Ascending aorta (tissue), 2 donors: ENCODE data around the gene CEP78. TPM values are rescaled to one million over a fixed set of nuclear protein-coding genes. Genes with fewer than 3 reads are reported as not detected.
A peak's percentile ranks its signal among the peaks of the same experiment; 100 is the strongest.

Experiments used
- DNase-seq, 2 donors: peaks; one replicate each; pipeline ENCODE4 v3.0.0-alpha.2; 2019; ENCODE audit warnings: low spot score in 2 of 2
- H3K27ac ChIP-seq, 2 donors: fragments of 200-600 bp; sonication (generic); one replicate each; pipeline ENCODE4 v1.5.1; 2016 to 2017; ENCODE audit warnings: mild to moderate bottlenecking in 1 of 2
- H3K27me3 ChIP-seq: fragments of 200-600 bp; sonication (generic); one replicate; pipeline ENCODE4 v1.5.1; 2017
- H3K36me3 ChIP-seq, 2 donors: fragments of 200-600 bp; sonication (generic); one replicate each; pipeline ENCODE4 v1.5.1; 2016
- H3K4me1 ChIP-seq, 2 donors: fragments of 200-600 bp; sonication (generic); one replicate each; pipeline ENCODE4 v1.5.1; 2016 to 2017; ENCODE audit warnings: mild to moderate bottlenecking in 1 of 2
- H3K4me3 ChIP-seq, 2 donors: fragments of 200-600 bp; sonication (generic); one replicate each; pipeline ENCODE4 v1.5.1; 2016 to 2017; ENCODE audit warnings: mild to moderate bottlenecking in 1 of 2
- H3K9me3 ChIP-seq, 2 donors: fragments of 200-600 bp; sonication (generic); one replicate each; pipeline ENCODE4 v1.5.1; 2016
- CTCF ChIP-seq, 3 experiments: fragments of 200-600 bp in 2 of 3; fragments of 450-650 bp in 1 of 3; sonication (generic) in 2 of 3; IDR thresholded peaks; one replicate each; pipeline ENCODE4 v1.5.1; 2016 to 2019; ENCODE audit warnings: antibody characterized with exemption in 3 of 3, mild to moderate bottlenecking in 1 of 3, moderate library complexity in 1 of 3
- intact Hi-C: fragments of 100-400 bp; cut with DNase I; formaldehyde crosslinking; loops from one replicate; pipeline ENCODE4 v1.15.1; 2023
- total RNA-seq: library from RNA; depleted of rRNA; stranded (reverse); fragments of >200 nt; gene quantifications from one replicate; pipeline ENCODE4 v1.1.0, GENCODE V29; 2016

The CEP78 gene
- total RNA-seq, 1 donor from 2014 or later: 19.8 TPM

DNA sequence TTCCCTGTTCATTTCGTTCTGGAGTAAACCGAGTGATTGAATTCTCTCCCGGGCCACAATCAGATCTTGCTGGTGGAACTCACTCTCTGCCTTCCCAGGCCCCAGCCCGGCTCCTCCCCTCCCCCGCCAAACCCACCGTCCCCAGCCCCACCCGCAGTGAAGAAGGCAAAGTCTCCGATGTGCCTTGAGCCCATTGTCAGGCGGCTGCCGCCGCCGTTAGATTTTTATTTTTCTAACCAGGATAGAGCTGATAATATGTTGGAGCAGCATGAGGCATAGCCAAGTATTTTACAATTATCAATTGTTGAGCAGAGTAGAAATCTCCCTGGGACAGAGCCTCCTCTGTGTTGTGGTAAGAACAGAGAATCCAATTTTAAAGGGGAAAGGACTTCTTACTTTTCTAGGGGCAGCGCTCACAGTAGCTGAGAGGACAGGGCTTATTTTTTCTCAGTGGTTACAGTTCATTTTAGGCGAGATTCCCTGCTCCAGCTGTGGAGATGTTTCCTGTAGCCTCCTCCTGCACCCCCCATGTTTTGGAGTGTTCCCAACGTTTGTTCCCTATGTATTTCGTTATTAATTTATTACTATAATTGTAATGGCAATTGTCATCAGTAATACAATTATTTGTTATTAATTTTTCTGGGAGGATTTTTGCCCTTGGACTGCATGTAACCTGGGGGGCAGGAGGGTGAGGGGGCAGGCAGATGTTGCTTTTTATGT is 62.3 kb downstream of the CEP78 start:
- H3K4me3 ChIP-seq: peak overlapping the region; percentile 57 to 76
- no peak for TF ChIP-seq CTCF (IDR thresholded peaks at IDR 0.05)
- H3K9me3 ChIP-seq: no peaks in the 10 kb centered on the region
- H3K27ac ChIP-seq: no peak overlapping the region
- no peak for DNase-seq
- H3K36me3 ChIP-seq: no peaks in the 10 kb centered on the region
- no peaks in the 10 kb centered on the region for H3K27me3 ChIP-seq
- intact Hi-C loops: no loop called here
- peaks cover 4 to 9% of the 10 kb centered on the region in 2 donors for H3K4me1 ChIP-seq

- DNase-seq: no peak
- no peaks in the 10 kb centered on the region for H3K27me3 ChIP-seq
- no peak overlapping the region for H3K4me3 ChIP-seq
- intact Hi-C loops: no loop called here
- no peak overlapping the region for H3K27ac ChIP-seq
- no peaks in the 10 kb centered on the region for H3K9me3 ChIP-seq
- TF ChIP-seq CTCF (IDR thresholded peaks at IDR 0.05): no peak
- no peaks in the 10 kb centered on the region for H3K36me3 ChIP-seq
- peaks cover 4 to 9% of the 10 kb centered on the region in 2 donors for H3K4me1 ChIP-seq
These were observed 64.3 kb downstream of the CEP78 start for GRCh38 chr9:78300209-78300608.

DNA sequence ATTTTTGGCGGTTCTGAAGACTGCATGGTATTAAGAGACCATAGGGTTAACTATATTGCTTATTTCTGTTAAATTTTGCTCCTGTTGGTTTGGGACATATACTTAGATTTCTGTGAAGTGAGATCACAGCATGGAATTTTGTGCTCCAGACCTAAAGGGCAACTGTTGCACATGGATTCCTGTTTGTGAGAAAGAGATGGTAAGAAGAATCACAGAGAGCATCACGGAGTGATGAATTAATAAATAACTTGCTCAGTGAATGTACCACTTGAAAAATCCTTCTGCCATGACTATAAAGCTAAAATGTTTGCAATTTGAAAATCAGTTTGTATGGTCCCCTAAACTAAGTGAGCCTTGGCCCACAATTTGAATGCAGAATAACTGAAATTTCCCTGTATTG is 65.6 kb downstream of the CEP78 start:
- Histone ChIP-seq H3K27me3 (no peaks in the 10 kb centered on the region), H3K36me3 (no peaks in the 10 kb centered on the region), H3K4me1 (peaks cover 4 to 9% of the 10 kb centered on the region in 2 donors), H3K27ac (no peak overlapping the region), H3K4me3 (no peak overlapping the region), H3K9me3 (no peaks in the 10 kb centered on the region)
- intact Hi-C loops: no loop called here
- no peak for TF ChIP-seq CTCF (IDR thresholded peaks at IDR 0.05)
- no peak for DNase-seq

- intact Hi-C loops: no loop called here
These were observed 67.6 kb downstream of the CEP78 start for GRCh38 chr9:78303377-78304062.

DNA sequence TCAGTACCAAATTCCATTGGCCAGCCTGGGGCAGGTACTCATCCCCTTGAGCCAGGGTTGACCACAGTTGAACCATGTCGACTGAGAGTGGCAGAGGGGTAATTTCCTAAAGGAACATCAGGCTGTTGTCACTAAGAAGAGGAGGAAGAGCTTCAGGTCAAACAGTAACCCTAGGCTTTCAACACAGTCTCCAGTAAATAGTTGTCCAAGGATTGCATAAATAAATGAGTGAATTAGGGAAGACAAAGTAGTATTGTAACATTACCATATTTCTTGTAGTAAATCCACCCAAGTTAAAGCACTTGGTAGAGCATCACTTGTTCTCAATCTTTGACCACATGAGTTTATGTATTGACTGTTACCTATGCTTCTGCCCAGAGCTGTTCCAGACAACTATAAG is 68.5 kb downstream of the CEP78 start:
- no peaks in the 10 kb centered on the region for H3K36me3 ChIP-seq

More at GRCh38 chr9:78303377-78304062, 67.6 kb downstream of the CEP78 start:
- no peak for TF ChIP-seq CTCF (IDR thresholded peaks at IDR 0.05)
- no peaks in the 10 kb centered on the region for H3K36me3 ChIP-seq
- no peaks in the 10 kb centered on the region for H3K4me1 ChIP-seq
- H3K27me3 ChIP-seq: no peaks in the 10 kb centered on the region
- no peak overlapping the region for H3K27ac ChIP-seq
- H3K9me3 ChIP-seq: no peaks in the 10 kb centered on the region
- peak in 1 of 2 donors; percentile 27 for DNase-seq
- no peak overlapping the region for H3K4me3 ChIP-seq

More for the DNA sequence above, 68.5 kb downstream of the CEP78 start:
- no peak for DNase-seq
- TF ChIP-seq CTCF (IDR thresholded peaks at IDR 0.05): no peak
- no peaks in the 10 kb centered on the region for H3K9me3 ChIP-seq
- no peaks in the 10 kb centered on the region for H3K4me1 ChIP-seq
- H3K27me3 ChIP-seq: no peaks in the 10 kb centered on the region
- no peak overlapping the region for H3K4me3 ChIP-seq
- intact Hi-C loops: no loop called here
- no peak overlapping the region for H3K27ac ChIP-seq
